WTC11 (cell line): Measurements from ENCODE around the gene HSPA1B. TPM values are rescaled to one million over a fixed set of nuclear protein-coding genes. Genes with fewer than 3 reads are reported as not detected.
A peak's percentile ranks its signal among the peaks of the same experiment; 100 is the strongest.

Experiments used
- ATAC-seq: fragments of 200-7000 bp; cut with Tn5 transposase; 2 replicates; pipeline ENCODE4 v1.10.0; 2021; ENCODE audit warnings: mild to moderate bottlenecking, moderate library complexity
- CTCF ChIA-PET: fragments of 300-600 bp; sonication (Branson Sonifier 250); formaldehyde crosslinking; loops from one replicate; lab custom pipeline; 2021; ENCODE audit warnings: antibody characterized with exemption; lab: Charles Lee
- POLR2A ChIA-PET: fragments of 350-600 bp; sonication (Branson Sonifier 250); formaldehyde crosslinking; loops from one replicate; lab custom pipeline; 2021; ENCODE audit warnings: antibody characterized with exemption; lab: Charles Lee
- DNase-seq: peaks from one replicate; pipeline ENCODE4 v3.0.0; 2021; ENCODE audit warnings: low spot score
- H3K27ac Mint-ChIP-seq: 2 replicates; pipeline ENCODE4 v1.8.0; 2021; ENCODE audit warnings: mixed read lengths
- H3K27me3 Mint-ChIP-seq: 2 replicates; pipeline ENCODE4 v1.8.0; 2021; ENCODE audit warnings: low read depth, mild to moderate bottlenecking, moderate library complexity, mixed read lengths
- H3K36me3 Mint-ChIP-seq: 2 replicates; pipeline ENCODE4 v1.8.0; 2021; ENCODE audit warnings: mixed read lengths
- H3K4me1 Mint-ChIP-seq: 2 replicates; pipeline ENCODE4 v1.8.0; 2022; ENCODE audit warnings: mixed read lengths
- H3K4me3 Mint-ChIP-seq: 2 replicates; pipeline ENCODE4 v1.8.0; 2021; ENCODE audit warnings: mild to moderate bottlenecking, moderate library complexity, mixed read lengths
- H3K9me3 Mint-ChIP-seq: 2 replicates; pipeline ENCODE4 v1.8.0; 2021; ENCODE audit warnings: mixed read lengths
- ARID4B ChIP-seq: sonication (generic); formaldehyde crosslinking; IDR thresholded peaks from 2 replicates; pipeline ENCODE4 v1.8.0; 2023; ENCODE audit warnings: missing genetic modification reagents, mild to moderate bottlenecking, borderline replicate concordance
- CREM ChIP-seq: sonication (generic); formaldehyde crosslinking; IDR thresholded peaks from 2 replicates; pipeline ENCODE4 v1.8.1; 2022; ENCODE audit warnings: mild to moderate bottlenecking, missing genetic modification reagents, moderate library complexity
- ETV6 ChIP-seq: sonication (generic); formaldehyde crosslinking; IDR thresholded peaks from 2 replicates; pipeline ENCODE4 v1.8.1; 2022; ENCODE audit warnings: mild to moderate bottlenecking, missing genetic modification reagents
- FOXK1 ChIP-seq: sonication (generic); formaldehyde crosslinking; IDR thresholded peaks from 2 replicates; pipeline ENCODE4 v1.8.0; 2022; ENCODE audit warnings: mild to moderate bottlenecking, moderate library complexity, missing genetic modification reagents
- GABPB1 ChIP-seq: sonication (generic); formaldehyde crosslinking; IDR thresholded peaks from 2 replicates; pipeline ENCODE4 v1.8.1; 2023; ENCODE audit warnings: mild to moderate bottlenecking, missing genetic modification reagents
- HMGXB4 ChIP-seq: sonication (generic); formaldehyde crosslinking; IDR thresholded peaks from 2 replicates; pipeline ENCODE4 v1.8.1; 2023; ENCODE audit warnings: mild to moderate bottlenecking, moderate library complexity, missing genetic modification reagents
- JUN ChIP-seq: sonication (generic); formaldehyde crosslinking; IDR thresholded peaks from 2 replicates; pipeline ENCODE4 v1.8.0; 2023; ENCODE audit warnings: mild to moderate bottlenecking, missing genetic modification reagents
- MXD4 ChIP-seq: fragments of 250-450 bp; sonication (Bioruptor Pico); IDR thresholded peaks from 2 replicates; pipeline ENCODE4 v1.8.0; 2021; ENCODE audit warnings: mild to moderate bottlenecking, moderate library complexity, borderline replicate concordance
- MYBL2 ChIP-seq: sonication (generic); formaldehyde crosslinking; IDR thresholded peaks from 2 replicates; pipeline ENCODE4 v1.8.1; 2023; ENCODE audit warnings: mild to moderate bottlenecking, moderate library complexity, missing genetic modification reagents
- NFE2L1 ChIP-seq: sonication (generic); formaldehyde crosslinking; IDR thresholded peaks from 2 replicates; pipeline ENCODE4 v1.8.1; 2023; ENCODE audit warnings: missing genetic modification reagents
- NFYB ChIP-seq: sonication (generic); formaldehyde crosslinking; conservative IDR thresholded peaks from 2 replicates; pipeline ENCODE4 v1.8.0; 2022; ENCODE audit warnings: low read depth, missing genetic modification reagents
- SMAD3 ChIP-seq: sonication (generic); formaldehyde crosslinking; IDR thresholded peaks from 2 replicates; pipeline ENCODE4 v1.8.0; 2022; ENCODE audit warnings: missing genetic modification reagents, mild to moderate bottlenecking, borderline replicate concordance
- TCF7 ChIP-seq: sonication (generic); formaldehyde crosslinking; IDR thresholded peaks from 2 replicates; pipeline ENCODE4 v1.8.0; 2022; ENCODE audit warnings: mild to moderate bottlenecking, low read depth, missing genetic modification reagents, moderate library complexity
- TEAD1 ChIP-seq: sonication (generic); formaldehyde crosslinking; IDR thresholded peaks from 2 replicates; pipeline ENCODE4 v1.8.0; 2022; ENCODE audit warnings: mild to moderate bottlenecking, missing genetic modification reagents
- TEAD4 ChIP-seq: sonication (generic); formaldehyde crosslinking; IDR thresholded peaks from 2 replicates; pipeline ENCODE4 v1.8.0; 2022; ENCODE audit warnings: mild to moderate bottlenecking, missing genetic modification reagents
- TP53 ChIP-seq: sonication (generic); formaldehyde crosslinking; IDR thresholded peaks from 2 replicates; pipeline ENCODE4 v1.8.1; 2023; ENCODE audit warnings: mild to moderate bottlenecking, missing genetic modification reagents
- ZBTB21 ChIP-seq: sonication (generic); formaldehyde crosslinking; IDR thresholded peaks from 2 replicates; pipeline ENCODE4 v1.8.1; 2023; ENCODE audit warnings: mild to moderate bottlenecking, missing genetic modification reagents, borderline replicate concordance
- ZMAT4 ChIP-seq: fragments of 250-450 bp; sonication (Bioruptor Pico); IDR thresholded peaks from 2 replicates; pipeline ENCODE4 v1.9.0; 2021; ENCODE audit warnings: mild to moderate bottlenecking
- ZNF219 ChIP-seq: sonication (generic); formaldehyde crosslinking; IDR thresholded peaks from 2 replicates; pipeline ENCODE4 v1.8.0; 2023; ENCODE audit warnings: missing genetic modification reagents, mild to moderate bottlenecking, borderline replicate concordance
- ZNF232 ChIP-seq: sonication (generic); formaldehyde crosslinking; IDR thresholded peaks from 2 replicates; pipeline ENCODE4 v1.8.0; 2022; ENCODE audit warnings: mild to moderate bottlenecking, missing genetic modification reagents
- ZNF281 ChIP-seq: sonication (generic); formaldehyde crosslinking; IDR thresholded peaks from 2 replicates; pipeline ENCODE4 v1.8.0; 2023; ENCODE audit warnings: mild to moderate bottlenecking, missing genetic modification reagents
- ZNF317 ChIP-seq: sonication (generic); formaldehyde crosslinking; IDR thresholded peaks from 2 replicates; pipeline ENCODE4 v1.8.1; 2023; ENCODE audit warnings: low read depth, mild to moderate bottlenecking, moderate library complexity, missing genetic modification reagents, borderline replicate concordance
- ZNF416 ChIP-seq: fragments of 250-450 bp; sonication (Bioruptor Pico); IDR thresholded peaks from 2 replicates; pipeline ENCODE4 v1.9.0; 2021; ENCODE audit warnings: mild to moderate bottlenecking, inconsistent platforms
- ZNF423 ChIP-seq: fragments of 250-450 bp; sonication (Bioruptor Pico); IDR thresholded peaks from 2 replicates; pipeline ENCODE4 v2.1.2; 2022; ENCODE audit warnings: mild to moderate bottlenecking, moderate library complexity
- ZSCAN18 ChIP-seq: fragments of 250-450 bp; sonication (Bioruptor Pico); IDR thresholded peaks from 2 replicates; pipeline ENCODE4 v2.1.2; 2022; ENCODE audit warnings: mild to moderate bottlenecking, moderate library complexity
- total RNA-seq: library from RNA; stranded (reverse); gene quantifications from 3 replicates; pipeline ENCODE4 v1.2.3, GENCODE V29; 2021

HSPA1B gene
- total RNA-seq, 1 experiment from 2014 or later = 75.3 TPM

- TF ChIP-seq TEAD4 (CRISPR knock-in tag) = no peak
- no peak for TF ChIP-seq ZSCAN18 (CRISPR knock-in tag)
These were observed 21.5 kb upstream of the HSPA1B start (continued) for GRCh38 chr6:31805939-31806469.

- H3K27me3 Mint-ChIP-seq = no peaks in the 10 kb centered on the region; the same call in 1 of the 2 replicates
- peaks cover 17% of the 10 kb centered on the region for H3K36me3 Mint-ChIP-seq
- H3K27ac Mint-ChIP-seq = peak within 1 kb of the TSS; percentile 99
- POLR2A ChIA-PET = interaction anchor here (0.6 to 1.9 kb wide), 12 partner anchors 7 to 166 kb away, joined by 3 to 23 read pairs (median 4); partner anchors contain the start of genes DXO, HSPA1A, HSPA1B and HSPA1L
- ATAC-seq = peak; percentile 95
- peaks cover 9% of the 10 kb centered on the region for H3K4me1 Mint-ChIP-seq
- CTCF ChIA-PET = interaction anchor here (0.6 to 2.7 kb wide), 26 partner anchors 9 to 260 kb away, joined by 3 to 30 read pairs (median 4); partner anchors contain the start of genes ATP6V1G2, C6orf47, DDAH2 and HSPA1A
- peak within 1 kb of the TSS; percentile 99 for H3K4me3 Mint-ChIP-seq
- H3K9me3 Mint-ChIP-seq = no peaks in the 10 kb centered on the region
- DNase-seq = peak; percentile 98
- TF ChIP-seq ZNF281 (CRISPR knock-in tag) (peak; percentile 61; the same call in 1 of the 2 replicates), ETV6 (CRISPR knock-in tag) (peak; percentile 90; the same call in 1 of the 2 replicates), ZNF416 (CRISPR knock-in tag) (no peak), ZNF317 (CRISPR knock-in tag) (no peak), ARID4B (CRISPR knock-in tag) (peak; percentile 56; the same call in 1 of the 2 replicates), HMGXB4 (peak; percentile 97), ZBTB21 (CRISPR knock-in tag) (no peak), FOXK1 (CRISPR knock-in tag) (peak; percentile 86), GABPB1 (CRISPR knock-in tag) (peak; percentile 84), TEAD1 (peak; percentile 59; the same call in 1 of the 2 replicates), MXD4 (CRISPR knock-in tag) (no peak), NFE2L1 (no peak), CREM (CRISPR knock-in tag) (peak; percentile 97), TCF7 (no peak), TP53 (no peak), ZNF219 (CRISPR knock-in tag) (no peak), ZNF423 (CRISPR knock-in tag) (peak; percentile 83), ZNF232 (peak; percentile 26; the same call in 1 of the 2 replicates), JUN (CRISPR knock-in tag) (no peak), MYBL2 (CRISPR knock-in tag) (peak; percentile 88; the same call in 1 of the 2 replicates), ZMAT4 (CRISPR knock-in tag) (no peak), SMAD3 (CRISPR knock-in tag) (peak; percentile 54; the same call in 1 of the 2 replicates), NFYB (no peak)
These were observed 20.9 kb upstream of the HSPA1B start, which contains the start of gene LSM2 for GRCh38 chr6:31806470-31807272. TSS of gene LSM2 (minus strand) at chr6:31806966. CDS start at chr6:31806757, 209 bp downstream.
